ENCODE measurements around the gene SRRM2.

GRCh38 chr16:2753733-2754020 lies 1.2 kb downstream of the SRRM2 start:
- TF ChIP-seq, protein P1, sequence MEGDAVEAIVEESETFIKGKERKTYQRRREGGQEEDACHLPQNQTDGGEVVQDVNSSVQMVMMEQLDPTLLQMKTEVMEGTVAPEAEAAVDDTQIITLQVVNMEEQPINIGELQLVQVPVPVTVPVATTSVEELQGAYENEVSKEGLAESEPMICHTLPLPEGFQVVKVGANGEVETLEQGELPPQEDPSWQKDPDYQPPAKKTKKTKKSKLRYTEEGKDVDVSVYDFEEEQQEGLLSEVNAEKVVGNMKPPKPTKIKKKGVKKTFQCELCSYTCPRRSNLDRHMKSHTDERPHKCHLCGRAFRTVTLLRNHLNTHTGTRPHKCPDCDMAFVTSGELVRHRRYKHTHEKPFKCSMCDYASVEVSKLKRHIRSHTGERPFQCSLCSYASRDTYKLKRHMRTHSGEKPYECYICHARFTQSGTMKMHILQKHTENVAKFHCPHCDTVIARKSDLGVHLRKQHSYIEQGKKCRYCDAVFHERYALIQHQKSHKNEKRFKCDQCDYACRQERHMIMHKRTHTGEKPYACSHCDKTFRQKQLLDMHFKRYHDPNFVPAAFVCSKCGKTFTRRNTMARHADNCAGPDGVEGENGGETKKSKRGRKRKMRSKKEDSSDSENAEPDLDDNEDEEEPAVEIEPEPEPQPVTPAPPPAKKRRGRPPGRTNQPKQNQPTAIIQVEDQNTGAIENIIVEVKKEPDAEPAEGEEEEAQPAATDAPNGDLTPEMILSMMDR (IDR thresholded peaks at IDR 0.05; ENCODE audit: insufficient read depth, low read length) = no peak
- no peak for TF ChIP-seq POLR2AphosphoS5 (IDR thresholded peaks at IDR 0.05; ENCODE audit: low read depth)
- TF ChIP-seq SPI1 (IDR thresholded peaks at IDR 0.05; ENCODE audit: borderline replicate concordance, low read depth) = no peak
- TF ChIP-seq, protein P2, sequence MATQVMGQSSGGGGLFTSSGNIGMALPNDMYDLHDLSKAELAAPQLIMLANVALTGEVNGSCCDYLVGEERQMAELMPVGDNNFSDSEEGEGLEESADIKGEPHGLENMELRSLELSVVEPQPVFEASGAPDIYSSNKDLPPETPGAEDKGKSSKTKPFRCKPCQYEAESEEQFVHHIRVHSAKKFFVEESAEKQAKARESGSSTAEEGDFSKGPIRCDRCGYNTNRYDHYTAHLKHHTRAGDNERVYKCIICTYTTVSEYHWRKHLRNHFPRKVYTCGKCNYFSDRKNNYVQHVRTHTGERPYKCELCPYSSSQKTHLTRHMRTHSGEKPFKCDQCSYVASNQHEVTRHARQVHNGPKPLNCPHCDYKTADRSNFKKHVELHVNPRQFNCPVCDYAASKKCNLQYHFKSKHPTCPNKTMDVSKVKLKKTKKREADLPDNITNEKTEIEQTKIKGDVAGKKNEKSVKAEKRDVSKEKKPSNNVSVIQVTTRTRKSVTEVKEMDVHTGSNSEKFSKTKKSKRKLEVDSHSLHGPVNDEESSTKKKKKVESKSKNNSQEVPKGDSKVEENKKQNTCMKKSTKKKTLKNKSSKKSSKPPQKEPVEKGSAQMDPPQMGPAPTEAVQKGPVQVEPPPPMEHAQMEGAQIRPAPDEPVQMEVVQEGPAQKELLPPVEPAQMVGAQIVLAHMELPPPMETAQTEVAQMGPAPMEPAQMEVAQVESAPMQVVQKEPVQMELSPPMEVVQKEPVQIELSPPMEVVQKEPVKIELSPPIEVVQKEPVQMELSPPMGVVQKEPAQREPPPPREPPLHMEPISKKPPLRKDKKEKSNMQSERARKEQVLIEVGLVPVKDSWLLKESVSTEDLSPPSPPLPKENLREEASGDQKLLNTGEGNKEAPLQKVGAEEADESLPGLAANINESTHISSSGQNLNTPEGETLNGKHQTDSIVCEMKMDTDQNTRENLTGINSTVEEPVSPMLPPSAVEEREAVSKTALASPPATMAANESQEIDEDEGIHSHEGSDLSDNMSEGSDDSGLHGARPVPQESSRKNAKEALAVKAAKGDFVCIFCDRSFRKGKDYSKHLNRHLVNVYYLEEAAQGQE (IDR thresholded peaks at IDR 0.05; ENCODE audit: insufficient replicate concordance, low read depth) = no peak
- TF ChIP-seq GABPA (IDR thresholded peaks at IDR 0.05; ENCODE audit: low read depth) = no peak
